Endothelial cell of coronary artery (primary cell): ENCODE results near the gene PRMT7. TPM values are rescaled to one million over a fixed set of nuclear protein-coding genes. Genes with fewer than 3 reads are reported as not detected.

ENCODE experiments used
- total RNA-seq: library from RNA; depleted of rRNA; stranded (reverse); fragments of >200 nt; gene quantifications from 2 replicates; pipeline ENCODE4 v1.2.3, GENCODE V29; 2014

PRMT7 gene
- total RNA-seq = 32.8 and 41.9 TPM in 2 replicates

DNA sequence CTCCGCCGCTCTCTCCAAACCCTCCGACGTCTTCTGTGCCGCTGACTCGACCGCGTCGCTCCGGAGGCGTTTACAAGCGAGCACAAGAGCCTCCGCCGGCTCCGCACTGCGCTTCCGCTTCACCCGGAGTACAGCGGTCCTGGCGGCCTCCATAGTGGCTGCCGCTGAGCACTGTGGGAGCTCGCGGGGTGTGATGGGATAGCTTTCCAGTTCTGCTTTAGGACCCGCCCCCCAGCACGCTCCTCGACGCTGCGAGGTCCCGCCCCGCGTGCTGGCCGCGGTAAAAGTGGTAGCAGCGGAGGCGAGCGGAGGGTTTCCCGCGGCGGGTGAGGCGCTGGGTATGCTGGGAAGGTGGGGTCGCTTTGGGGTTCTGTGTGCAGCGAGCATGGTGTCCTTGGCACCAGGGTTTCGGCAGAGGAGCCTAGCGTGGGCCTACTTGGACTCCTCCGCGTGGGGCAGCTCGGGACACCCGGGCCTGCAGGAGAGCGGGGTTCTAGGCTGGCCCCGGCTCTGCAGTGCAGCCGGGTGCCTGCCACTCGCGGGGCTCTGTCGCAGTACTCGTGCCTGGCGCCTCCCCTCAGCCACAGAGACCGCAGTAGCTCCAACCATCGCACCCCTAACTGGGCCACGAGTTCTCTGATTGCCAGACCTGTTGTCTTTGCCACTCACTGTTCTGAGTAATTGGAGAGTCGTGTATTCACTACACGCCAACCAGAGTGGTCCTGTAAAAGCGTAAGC lies at the start of gene PRMT7, which contains the start of gene SLC7A6OS:
PRMT7 (plus strand) TSS at position 246 of the 738 bp plus-strand sequence. CDS start 4,961 bp downstream, outside the sequence.
SLC7A6OS (minus strand) TSS at position 173 of the 738 bp plus-strand sequence; CDS start at position 153, 20 bp downstream.

DNA sequence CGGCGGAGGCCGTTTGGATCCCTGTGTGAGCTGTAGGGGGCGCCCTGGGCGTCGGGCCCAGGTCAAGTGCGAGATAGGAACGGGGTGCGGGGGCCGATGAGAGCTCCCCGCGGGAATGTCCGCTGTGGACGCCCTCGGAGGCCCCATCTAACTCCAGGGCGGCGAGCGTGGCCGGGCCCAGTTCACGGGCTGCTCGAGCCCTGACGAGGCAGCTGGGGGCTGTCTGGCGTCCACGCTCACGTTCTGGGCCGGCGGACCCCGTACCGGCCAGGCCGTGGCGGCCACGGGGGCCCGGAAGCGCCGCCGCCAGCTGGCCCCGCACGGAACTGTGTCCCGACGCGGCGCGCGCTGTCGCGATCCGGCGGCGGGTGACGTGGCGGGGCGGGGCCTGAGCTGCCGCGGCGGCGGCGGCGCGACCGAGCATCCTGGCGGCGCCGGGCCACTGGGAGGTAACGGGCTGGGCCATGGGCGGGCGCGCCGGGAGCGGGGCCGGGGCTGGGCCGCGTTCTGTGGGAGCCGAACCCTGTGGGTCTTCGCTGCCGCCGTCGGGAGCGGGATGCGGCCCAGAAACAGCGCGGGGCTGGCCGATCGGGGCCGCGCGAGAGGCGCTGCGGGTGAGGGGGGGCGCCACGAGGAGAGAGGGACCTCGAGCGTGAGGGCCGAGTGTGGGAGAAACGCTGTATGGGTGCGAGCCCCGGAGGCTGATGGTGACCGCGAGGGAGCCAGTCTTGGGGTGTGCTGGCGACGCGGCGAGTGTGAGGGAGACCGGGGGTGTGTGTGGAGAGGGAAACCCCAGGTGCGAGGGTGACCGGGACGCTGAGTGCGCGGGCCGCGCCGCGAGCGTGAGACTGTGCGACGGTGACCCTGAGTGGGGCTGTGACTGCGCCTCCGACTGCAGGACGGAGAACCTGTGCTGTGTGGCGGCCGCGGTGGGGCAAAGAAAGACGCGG lies 46.4 kb upstream of the PRMT7 start, which contains the start of gene SLC7A6:
SLC7A6 (plus strand) TSS at position 399 of the 950 bp plus-strand sequence. CDS start 10,201 bp downstream, outside the sequence.

Other genes with a start within 250 kb of the PRMT7 start
- 8.2 and 11.3 TPM in 2 replicates for gene NFATC3, start 225.6 kb upstream of the PRMT7 start, total RNA-seq
- gene ESRP2, start 74.9 kb upstream of the PRMT7 start, total RNA-seq = under 0.01 and 0.28 TPM in 2 replicates
- 15.0 and 27.1 TPM in 2 replicates for gene PLA2G15, start 65.6 kb upstream of the PRMT7 start, total RNA-seq
- gene SLC7A6, start 46.5 kb upstream of the PRMT7 start, total RNA-seq = 21.5 and 31.0 TPM in 2 replicates
- gene SLC7A6OS, start 73 bp upstream of the PRMT7 start, total RNA-seq = 13.9 and 19.2 TPM in 2 replicates
- gene SMPD3, start 137.5 kb downstream of the PRMT7 start, total RNA-seq = under 0.01 TPM in 1 of 2 replicates, not detected in the other
- 16.4 and 18.2 TPM in 2 replicates for gene ZFP90, start 228.3 kb downstream of the PRMT7 start, total RNA-seq